HCT116 (cell line): ENCODE results near the gene NAGPA.

Source experiments
- POLR2A ChIP-seq: IDR thresholded peaks from 2 replicates; pipeline ENCODE4 v1.7.0; 2011; ENCODE audit warnings: borderline replicate concordance; ENCODE audit not compliant: insufficient read depth, insufficient read length; ENCODE audit errors: extremely low read depth
- TF ChIP-seq, protein P1 (sequence below), 3 experiments: fragments of 200-600 bp in 1 of 3; sonication (generic) in 1 of 3; IDR thresholded peaks in 2 of 3; conservative IDR thresholded peaks in 1 of 3; 2 replicates each; pipeline ENCODE4 v1.5.1; 2012 to 2017; ENCODE audit warnings: low read depth in 2 of 3, low read length in 2 of 3, antibody characterized with exemption in 1 of 3, borderline replicate concordance in 1 of 3, control low read depth in 1 of 3, mild to moderate bottlenecking in 1 of 3, mixed read lengths in 1 of 3, mixed run types in 1 of 3, moderate library complexity in 1 of 3; ENCODE audit not compliant: insufficient read depth in 1 of 3

GRCh38 chr16:5036228-5037156 lies 2.8 kb upstream of the NAGPA start:
- no peak for TF ChIP-seq POLR2A
- TF ChIP-seq, protein P1, sequence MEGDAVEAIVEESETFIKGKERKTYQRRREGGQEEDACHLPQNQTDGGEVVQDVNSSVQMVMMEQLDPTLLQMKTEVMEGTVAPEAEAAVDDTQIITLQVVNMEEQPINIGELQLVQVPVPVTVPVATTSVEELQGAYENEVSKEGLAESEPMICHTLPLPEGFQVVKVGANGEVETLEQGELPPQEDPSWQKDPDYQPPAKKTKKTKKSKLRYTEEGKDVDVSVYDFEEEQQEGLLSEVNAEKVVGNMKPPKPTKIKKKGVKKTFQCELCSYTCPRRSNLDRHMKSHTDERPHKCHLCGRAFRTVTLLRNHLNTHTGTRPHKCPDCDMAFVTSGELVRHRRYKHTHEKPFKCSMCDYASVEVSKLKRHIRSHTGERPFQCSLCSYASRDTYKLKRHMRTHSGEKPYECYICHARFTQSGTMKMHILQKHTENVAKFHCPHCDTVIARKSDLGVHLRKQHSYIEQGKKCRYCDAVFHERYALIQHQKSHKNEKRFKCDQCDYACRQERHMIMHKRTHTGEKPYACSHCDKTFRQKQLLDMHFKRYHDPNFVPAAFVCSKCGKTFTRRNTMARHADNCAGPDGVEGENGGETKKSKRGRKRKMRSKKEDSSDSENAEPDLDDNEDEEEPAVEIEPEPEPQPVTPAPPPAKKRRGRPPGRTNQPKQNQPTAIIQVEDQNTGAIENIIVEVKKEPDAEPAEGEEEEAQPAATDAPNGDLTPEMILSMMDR (IDR thresholded peaks at IDR 0.05 in 2 of 3, conservative IDR thresholded peaks at IDR 0.05 in 1 of 3; ENCODE audit: borderline replicate concordance in 1 of 3, insufficient read depth in 1 of 3, low read depth in 2 of 3, low read length in 2 of 3): no peak
